Superior temporal gyrus (tissue), 1 donor: ENCODE results near the gene FERMT2.

ENCODE experiments used
- DNase-seq: peaks from one replicate; pipeline ENCODE4 v3.0.0-alpha.2; 2016; ENCODE audit errors: extremely low spot score

FERMT2 gene

GRCh38 chr14:52829527-52830185 is 121.2 kb downstream of the FERMT2 start:
- DNase-seq: no peak

DNA sequence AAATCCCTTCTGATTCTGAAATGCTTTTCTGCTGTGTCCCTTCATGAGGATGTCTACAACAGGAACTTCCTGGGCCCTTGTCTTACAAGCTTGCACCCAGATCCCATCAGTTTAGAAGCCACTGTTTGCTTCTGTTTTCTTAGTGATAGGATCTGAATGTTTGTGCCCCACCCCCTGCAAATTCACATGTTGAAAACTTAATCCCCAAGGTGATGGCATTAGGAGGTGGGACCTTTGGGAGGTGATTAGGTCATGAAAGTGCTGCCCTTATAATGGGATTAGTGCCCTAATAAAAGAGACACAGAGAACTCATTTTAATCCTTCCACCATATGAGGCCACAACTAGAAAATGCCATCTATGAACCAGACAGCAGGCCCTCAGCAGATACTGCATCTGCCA is 123.4 kb downstream of the FERMT2 start:
- no peak for DNase-seq

- DNase-seq: no peak
These were observed 125.8 kb downstream of the FERMT2 start for GRCh38 chr14:52825085-52825484.

GRCh38 chr14:52824462-52824861 is 126.4 kb downstream of the FERMT2 start:
- no peak for DNase-seq

GRCh38 chr14:52821805-52822250 is 129.0 kb downstream of the FERMT2 start:
- DNase-seq: no peak

GRCh38 chr14:52808101-52808500 is 142.7 kb downstream of the FERMT2 start:
- no peak for DNase-seq
